NCI-H446 treated with DMSO at 0.1 percent for 48 hours (cell line): ENCODE measurements around the gene DPP10.

Source experiments
- DNase-seq: peaks from one replicate; lab custom pipeline; 2025; lab: John Stamatoyannopoulos, UW

Gene DPP10

GRCh38 chr2:114609203-114609602 is 166.8 kb downstream of the DPP10 start:
- DNase-seq: no peak

GRCh38 chr2:114609801-114610200 is 167.4 kb downstream of the DPP10 start:
- DNase-seq: no peak

GRCh38 chr2:114610677-114611076 is 168.2 kb downstream of the DPP10 start:
- DNase-seq: no peak

GRCh38 chr2:114614592-114614991 is 172.2 kb downstream of the DPP10 start:
- DNase-seq: no peak

DNA sequence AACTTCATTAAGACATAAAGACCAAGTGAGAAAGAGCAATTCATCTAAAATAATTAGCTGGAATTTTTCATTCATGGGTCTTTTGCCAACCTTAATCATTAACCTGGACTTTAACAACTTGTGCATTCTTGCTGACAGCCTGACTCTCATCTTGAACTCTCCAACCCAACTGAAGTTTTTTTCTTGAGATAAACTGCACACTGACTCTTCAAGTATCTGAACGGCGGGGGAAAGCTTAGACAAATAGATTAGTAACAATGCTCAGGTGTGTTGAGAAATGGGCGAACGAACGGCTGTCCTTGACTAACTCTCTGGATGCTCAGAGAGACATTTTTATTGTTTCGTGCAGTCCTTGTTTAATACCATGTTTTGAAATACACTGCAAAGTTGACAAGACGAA is 186.0 kb downstream of the DPP10 start:
- no peak for DNase-seq

DNA sequence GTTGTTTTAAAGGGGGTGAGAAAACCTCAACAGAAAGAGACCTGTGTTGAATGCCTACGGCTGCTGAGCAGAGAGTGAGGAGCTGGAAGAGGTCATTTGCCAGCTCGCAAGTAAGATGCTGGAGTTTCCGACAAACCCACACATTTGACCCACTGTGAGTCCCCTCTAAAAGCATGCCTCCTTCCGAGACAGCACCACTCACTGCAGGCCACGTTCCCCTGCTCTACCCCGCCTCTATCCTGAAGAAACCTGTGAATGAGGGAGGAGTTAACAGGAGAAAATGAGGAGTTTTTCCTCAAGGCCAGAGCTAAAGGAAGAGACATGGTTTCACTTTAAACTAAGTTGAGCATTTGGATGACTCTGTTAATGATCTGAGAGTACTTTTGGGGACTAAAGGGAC is 188.7 kb downstream of the DPP10 start:
- no peak for DNase-seq

- DNase-seq: no peak
These were observed 199.8 kb downstream of the DPP10 start for GRCh38 chr2:114642166-114642770.

- no peak for DNase-seq
These were observed 200.6 kb downstream of the DPP10 start for GRCh38 chr2:114642988-114643553.

GRCh38 chr2:114651933-114652332 is 209.5 kb downstream of the DPP10 start:
- DNase-seq: no peak

DNA sequence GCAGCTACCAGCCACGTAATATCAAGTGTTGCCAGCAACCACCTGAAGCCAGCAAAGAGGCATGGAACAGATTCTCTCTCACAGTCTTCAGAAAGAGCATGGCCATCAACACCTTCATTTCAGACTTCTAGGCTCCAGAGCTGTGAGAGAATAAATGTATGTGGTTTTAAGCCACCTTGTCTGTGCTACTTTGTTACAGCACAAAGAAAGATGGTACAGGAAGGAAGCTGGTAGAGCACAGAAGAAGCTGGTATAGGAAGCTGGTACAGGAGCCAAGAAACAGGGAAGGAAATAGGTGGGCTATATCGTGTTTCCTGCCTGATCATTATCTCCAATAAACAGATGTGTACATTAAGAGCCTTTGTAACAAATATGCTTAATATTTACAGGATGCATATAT is 217.4 kb downstream of the DPP10 start:
- no peak for DNase-seq

GRCh38 chr2:114661971-114662939 is 219.8 kb downstream of the DPP10 start:
- DNase-seq: no peak

DNA sequence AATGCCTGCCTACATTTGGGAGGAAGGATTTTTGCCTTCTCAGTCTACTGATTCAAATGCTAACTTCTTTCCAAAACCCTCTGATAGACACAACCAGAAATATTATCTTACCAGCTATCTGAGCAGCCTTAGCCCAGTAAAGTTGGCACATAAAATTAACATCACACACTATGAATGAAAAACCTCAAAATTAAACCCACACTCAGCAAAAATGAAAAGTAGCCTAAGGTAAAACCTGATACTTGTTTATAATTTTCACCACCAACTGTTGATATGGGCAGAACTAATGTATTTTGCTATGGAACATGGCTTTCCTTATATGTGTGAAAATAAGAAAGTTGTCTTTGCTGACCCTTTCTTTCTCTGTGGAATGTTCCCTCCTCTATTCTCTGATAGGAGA is 226.0 kb downstream of the DPP10 start:
- no peak for DNase-seq

DNA sequence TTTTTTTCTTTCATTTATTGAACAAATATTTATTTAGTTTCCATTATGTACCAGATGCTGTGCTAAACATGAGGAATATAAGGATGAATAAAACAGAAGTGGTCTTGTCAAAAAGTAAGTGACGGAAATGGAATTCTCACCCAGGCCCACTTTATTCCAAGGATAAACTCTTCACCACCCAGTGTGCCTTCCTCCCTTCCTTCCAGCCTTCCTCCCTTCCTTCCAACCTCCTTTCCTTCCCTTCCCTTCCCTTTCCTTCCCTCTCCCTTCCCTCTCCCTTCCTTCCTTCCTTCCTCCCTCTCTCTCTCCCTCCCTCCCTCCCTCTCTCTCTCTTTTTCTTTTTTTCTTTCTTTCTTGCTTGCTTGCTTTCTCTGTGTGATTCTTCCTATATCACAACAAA is 240.8 kb downstream of the DPP10 start:
- no peak for DNase-seq

GRCh38 chr2:114684403-114684802 is 242.0 kb downstream of the DPP10 start:
- DNase-seq: no peak

DNA sequence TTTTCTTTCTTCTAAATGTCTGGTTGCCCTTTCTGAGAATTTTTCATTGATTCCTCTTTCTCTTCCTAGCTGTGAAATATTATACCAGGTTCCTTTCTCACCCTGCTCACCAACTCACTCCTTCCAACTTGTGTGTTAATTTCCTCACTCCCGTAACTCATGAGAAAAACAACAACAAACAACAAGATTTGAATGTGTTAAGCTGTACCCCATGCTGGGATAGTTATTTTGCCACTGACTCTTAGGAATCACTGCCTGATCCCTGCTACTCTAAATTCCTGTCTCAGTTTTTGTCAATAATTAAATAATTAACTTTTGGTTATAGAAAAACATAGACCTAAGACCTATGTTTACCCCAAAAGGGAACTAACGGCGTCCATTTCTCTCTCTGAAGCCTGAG is 242.7 kb downstream of the DPP10 start:
- no peak for DNase-seq

- DNase-seq: no peak
These were observed 245.8 kb downstream of the DPP10 start for GRCh38 chr2:114688241-114688640.

DNA sequence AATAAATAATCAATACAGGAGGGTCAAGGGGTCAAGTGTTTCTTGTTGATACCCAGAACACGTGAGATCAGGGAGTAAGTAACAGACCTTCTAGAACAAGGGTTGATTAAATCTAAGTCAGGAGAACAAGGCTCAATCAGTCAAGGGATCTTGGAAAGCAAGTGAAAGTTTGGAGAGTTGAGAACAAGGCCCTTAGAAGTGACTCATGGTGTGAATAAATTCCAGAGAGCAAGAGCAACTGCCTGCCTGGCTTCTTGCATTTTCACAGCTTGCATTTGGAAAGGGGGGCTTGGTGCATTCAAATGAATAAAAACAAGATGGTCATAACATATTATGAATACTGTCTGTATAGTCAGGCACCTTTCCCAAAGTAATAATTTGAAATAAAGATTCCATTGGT is 256.1 kb downstream of the DPP10 start:
- DNase-seq: no peak

DNA sequence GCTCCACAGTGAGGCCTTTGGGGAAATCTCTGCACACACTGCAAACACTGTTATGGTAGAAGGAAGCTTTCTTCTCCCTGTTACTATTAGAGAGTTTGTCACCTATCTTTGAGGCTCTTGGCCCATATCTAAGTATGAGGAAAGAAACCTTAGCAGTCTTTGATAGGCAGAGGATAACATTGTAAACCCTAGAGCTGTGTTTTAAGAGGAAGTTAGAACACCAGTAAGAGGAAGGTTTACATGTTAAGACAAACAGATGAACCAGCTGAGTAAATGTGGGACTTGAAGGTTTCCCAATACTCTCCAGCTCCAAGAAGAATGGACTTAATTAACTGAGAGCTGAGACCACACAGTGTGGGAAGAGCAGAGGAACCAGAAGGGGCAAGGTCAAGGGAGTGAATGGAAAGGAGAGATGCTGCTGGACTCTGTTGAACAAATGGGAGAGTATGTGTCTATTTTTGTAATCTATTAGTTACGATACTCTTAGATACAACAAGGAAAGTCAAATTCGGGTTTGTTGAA is 257.0 kb downstream of the DPP10 start:
- DNase-seq: no peak

DNA sequence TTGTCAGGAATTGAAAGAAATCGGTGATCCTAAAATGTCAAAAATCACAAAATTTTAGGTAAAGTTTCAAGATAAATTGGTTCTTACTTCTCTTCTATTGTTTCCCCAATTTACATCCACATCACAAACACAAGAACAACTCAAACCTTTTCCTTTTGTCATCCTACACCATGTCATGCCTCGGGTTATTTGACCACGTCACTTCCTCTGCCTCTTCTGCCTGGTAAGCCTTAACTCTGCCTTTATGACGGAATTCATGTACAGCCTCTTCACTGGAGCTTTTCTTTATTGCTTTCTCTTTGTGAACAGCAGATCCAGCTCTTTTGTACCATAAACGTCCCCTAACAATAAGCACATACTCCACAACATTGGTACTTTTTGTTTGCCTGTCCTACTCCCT is 258.0 kb downstream of the DPP10 start:
- DNase-seq: no peak

DNA sequence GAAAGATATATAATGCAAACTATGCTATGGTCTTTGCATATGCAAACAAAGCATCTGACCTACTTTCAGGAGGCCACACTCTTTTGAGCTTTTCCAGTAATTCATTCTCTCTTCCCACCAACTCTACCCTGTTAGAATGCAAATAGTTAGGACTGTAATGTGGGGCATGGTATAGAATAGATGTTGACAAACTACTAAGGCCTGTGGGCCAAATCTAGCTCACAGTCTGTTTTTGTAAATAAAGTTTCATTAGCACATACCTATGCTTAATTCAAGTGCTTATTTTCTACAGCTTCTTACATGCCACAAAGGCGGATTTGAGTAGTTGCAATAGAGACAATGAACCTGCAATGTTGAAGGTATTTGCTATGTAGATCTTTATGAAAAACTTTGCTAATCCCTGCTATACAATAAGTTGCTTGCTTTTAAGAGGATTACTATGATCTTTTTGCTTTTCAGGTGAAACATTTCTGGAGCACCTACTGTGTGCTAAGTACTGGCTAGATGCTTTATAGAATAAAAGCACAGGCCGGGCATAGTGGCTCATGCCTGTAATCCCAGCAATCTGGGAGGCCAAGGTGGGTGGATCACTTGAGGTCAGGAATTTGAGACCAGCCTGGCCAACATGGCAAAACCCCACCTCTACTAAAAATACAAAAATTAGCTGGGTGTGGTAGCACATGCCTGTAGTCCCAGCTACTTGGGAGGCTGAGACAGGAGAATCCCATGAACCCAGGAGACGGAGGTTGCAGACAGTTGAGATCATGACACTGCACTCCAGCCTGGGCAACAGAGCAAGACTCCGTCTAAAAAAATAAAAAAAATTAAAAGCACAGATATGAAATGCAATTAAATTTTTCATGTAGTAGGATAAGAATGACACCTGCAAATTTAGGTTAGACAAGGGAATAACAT is 267.8 kb downstream of the DPP10 start:
- no peak for DNase-seq

- no peak for DNase-seq
These were observed 271.9 kb downstream of the DPP10 start for GRCh38 chr2:114714313-114714712.

- no peak for DNase-seq
These were observed 274.6 kb downstream of the DPP10 start for GRCh38 chr2:114717049-114717448.
